KG1 (cell line): ENCODE measurements around the gene SMG9.
"Not testable (repeated sequence)": the region's sequence is repeated elsewhere in the genome, so short reads cannot be mapped to it uniquely, and the experiment has no call there.

Source experiments
- DNase-seq: peaks from one replicate; lab custom pipeline; 2025; lab: John Stamatoyannopoulos, UW

SMG9 gene

GRCh38 chr19:43779820-43780219 lies 25.1 kb upstream of the SMG9 start:
- DNase-seq, result peak; percentile 54

DNA sequence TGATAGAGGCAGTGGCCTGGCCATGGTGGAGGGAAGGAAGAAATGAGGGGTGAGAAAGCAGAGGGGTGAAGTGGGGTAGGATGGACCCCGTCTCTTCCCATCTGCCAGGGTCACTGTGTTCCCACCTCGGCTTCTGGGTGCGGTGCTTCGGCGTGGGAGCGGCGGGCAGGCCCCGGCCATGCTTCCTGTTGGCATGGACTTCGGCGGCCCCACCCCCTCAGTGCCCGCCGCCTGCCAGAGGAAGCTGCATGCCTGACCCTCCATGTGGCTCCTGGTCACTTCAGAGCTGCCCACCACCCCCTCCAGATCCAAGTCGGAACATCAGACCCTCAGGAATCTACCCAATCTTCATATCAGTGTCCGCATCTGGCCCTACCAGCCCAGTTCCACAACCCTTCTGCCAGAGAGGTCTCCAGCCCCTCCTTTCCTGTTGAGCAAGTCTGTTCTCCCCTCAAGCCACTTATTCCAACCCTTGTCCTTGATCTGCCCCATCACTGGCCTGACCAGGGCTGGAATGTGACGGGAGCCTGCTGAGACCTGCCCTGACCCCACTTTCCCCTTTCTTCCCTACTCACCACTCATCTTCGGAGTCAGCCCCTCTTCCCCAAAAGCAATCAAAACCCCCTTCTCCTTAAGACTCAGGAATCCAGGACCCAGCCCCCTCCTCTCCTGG lies 24.5 kb upstream of the SMG9 start:
- DNase-seq, result no peak

GRCh38 chr19:43778651-43779050 lies 23.9 kb upstream of the SMG9 start:
- DNase-seq, result no peak

- peak; percentile 97 for DNase-seq
Measured at GRCh38 chr19:43777163-43777695, 22.5 kb upstream of the SMG9 start.

DNA sequence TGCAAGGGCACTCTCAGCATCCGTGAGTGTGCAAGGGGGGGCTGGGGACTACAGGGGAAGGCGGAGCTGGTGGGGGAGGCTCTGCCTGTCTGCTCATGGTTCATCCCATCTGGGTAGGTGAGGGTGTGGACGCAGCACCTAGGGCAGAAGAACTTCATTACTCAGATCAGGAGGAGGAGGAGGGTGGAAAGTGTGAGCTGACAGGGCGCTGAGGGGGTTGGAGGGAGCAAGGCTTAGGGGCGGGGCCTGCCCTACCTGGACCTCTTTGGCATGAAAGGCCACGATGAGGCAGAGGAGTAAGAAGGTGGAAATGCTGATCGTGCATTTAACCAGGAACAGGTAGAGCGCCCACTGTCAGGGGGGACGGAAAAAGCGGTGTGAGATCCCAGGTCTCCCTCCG lies 21.5 kb upstream of the SMG9 start:
- no peak for DNase-seq

DNA sequence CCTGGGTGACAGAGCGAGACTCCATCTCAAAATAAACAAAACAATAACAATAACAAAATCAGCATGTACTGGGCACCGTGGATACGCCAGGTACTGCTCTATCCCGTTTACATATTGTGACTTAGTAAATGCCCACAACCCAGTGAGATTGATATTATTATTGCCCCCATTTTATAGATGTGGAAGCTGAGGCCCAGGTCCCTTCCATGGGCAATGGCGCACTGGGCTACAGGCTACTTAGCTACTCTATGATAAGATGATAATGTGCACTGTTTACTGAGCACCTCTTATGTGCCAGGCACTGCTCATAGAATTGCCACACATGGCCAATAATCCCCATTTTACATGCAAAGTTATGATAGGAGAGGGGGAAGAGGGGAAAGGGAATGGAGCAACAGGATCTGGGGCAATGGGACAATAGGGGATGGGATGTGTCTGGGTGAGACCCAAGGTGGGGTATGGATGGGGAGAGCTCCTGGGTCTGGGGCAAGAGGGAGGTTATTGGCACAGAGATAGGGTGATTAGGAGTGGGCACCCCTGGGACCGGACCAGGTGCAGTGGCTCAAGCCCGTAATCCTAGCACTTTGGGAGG lies 20.6 kb upstream of the SMG9 start:
- no peak for DNase-seq

- not testable (repeated sequence) for DNase-seq
Measured at GRCh38 chr19:43774940-43775258, 20.1 kb upstream of the SMG9 start.

DNA sequence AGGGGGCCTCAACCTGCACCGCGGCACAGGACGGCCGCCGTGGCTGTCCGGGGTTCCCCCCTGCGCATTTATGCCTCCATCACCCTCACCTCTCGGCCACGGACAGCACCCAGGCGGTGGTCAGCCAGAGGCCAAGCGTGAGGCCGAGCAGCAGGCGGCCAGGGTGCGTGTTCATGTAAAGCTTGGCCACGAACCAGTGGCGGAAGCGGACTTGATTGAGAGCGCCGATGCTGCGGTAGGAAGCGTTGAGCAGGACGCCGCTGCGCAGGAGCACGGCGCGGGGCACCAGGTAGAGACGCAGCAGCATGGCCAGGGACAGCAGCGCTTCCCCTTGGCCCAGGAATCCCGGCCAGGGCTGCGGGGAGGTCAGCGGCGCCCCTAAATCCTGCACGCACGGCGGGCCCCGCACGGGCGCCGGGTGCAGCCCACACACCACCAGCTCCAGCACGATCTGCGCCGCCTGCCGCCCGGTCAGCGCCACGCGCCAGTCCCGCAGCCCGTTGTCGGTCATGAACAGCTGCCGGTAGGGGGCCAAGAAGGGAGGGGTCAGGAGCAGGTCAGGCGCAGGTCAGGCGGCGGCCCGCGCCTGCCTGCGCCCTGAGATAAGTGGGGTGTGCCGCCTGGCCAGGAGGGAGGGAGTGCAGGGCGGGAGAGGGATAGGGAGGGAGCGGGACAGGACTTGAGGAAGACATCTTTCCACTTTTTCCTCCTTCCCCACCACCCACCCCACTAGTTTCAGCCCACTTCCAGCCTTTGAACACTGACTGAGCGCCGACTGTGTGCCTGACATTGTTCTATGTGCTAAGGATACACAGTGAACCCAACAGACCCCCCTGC lies 19.6 kb upstream of the SMG9 start:
- DNase-seq, result no peak

DNA sequence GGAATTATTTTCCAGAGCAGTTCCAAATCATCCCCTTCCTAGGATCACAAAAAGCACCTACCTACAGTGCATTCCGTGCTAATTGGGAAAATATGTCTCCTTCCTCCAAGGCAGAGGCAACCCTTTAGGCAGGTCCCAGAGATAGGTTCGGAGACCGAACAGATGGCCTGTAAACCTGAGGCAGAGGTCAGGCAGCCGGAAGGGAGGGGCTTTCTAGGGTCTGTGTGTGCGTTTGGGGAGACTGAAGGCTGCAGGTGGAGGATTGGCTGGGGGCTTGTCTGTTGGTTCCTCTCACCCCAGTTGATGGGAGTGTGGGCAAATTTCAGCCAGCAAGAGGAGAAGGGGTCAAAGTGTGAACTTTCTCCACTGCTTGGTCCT lies 19.0 kb upstream of the SMG9 start:
- no peak for DNase-seq

GRCh38 chr19:43769256-43769655 lies 14.5 kb upstream of the SMG9 start:
- no peak for DNase-seq

GRCh38 chr19:43768273-43769050 lies 13.7 kb upstream of the SMG9 start:
- DNase-seq, result no peak

GRCh38 chr19:43767818-43768217 lies 13.1 kb upstream of the SMG9 start:
- DNase-seq, result no peak

- no peak for DNase-seq
Measured at GRCh38 chr19:43767316-43767715, 12.6 kb upstream of the SMG9 start.

DNA sequence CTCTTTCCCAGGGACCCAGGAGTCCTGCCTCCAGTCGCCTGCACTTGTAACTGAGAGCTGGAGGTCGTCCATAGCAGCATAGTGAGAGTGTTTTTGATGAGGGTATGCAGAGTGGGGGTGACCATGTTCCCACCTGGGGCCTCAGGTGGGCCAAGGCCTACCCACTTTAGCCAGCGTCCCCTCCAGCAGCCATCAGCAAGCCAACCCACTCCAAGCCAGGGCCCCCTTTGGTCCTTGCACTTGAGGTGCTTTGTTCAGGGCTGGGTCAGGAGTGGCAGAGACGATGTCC lies 11.9 kb upstream of the SMG9 start:
- DNase-seq, result no peak

GRCh38 chr19:43765109-43765876 lies 10.5 kb upstream of the SMG9 start:
- no peak for DNase-seq

DNA sequence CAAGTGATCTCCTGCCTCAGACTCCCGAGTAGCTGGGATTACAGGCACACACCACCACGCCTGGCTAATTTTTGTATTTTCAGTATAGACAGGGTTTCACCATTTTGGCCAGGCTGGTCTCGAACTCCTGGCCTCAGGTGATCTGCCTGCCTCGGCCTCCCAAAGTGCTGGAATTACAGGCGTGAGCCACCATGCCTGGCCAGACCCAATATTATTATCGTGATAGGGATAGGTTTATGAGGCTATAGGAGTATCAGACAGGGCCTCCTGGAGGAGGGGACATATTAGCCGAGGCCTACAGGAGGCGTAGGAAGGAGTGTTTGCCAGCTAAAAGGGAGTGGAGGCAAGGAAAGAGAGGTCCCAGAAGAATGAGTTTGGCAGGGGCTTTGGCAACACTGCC lies 9.9 kb upstream of the SMG9 start:
- DNase-seq, result not testable (repeated sequence)

DNA sequence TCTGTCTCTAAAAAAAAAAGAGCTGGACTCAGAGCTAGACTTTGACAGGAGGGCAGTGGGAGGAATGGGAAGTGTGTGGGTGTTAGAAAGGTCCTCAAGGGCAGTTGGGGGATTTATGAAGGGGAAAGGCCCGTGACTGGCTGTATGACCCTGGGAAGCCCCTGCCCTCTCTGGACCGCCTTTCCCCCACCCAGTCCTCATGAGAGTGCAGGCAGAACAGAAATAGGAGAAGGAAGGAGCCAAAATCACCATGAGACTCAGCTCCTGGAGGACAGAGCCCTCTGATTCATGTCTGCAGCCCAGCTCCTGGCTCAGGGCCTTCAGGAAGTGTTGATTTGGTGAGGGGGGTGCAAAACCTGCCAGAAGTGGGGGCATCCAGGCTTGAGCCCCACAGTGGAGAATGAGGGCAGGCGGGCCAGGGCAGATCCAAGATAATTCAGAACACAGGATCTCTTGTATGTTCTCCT lies 8.7 kb upstream of the SMG9 start:
- DNase-seq, result no peak

GRCh38 chr19:43762814-43763213 lies 8.1 kb upstream of the SMG9 start:
- no peak for DNase-seq

GRCh38 chr19:43760941-43761340 lies 6.2 kb upstream of the SMG9 start:
- no peak for DNase-seq

GRCh38 chr19:43759515-43759914 lies 4.8 kb upstream of the SMG9 start:
- DNase-seq, result no peak

- peak; percentile 74 for DNase-seq
Measured at GRCh38 chr19:43755256-43755801, 567 bp upstream of the SMG9 start.

DNA sequence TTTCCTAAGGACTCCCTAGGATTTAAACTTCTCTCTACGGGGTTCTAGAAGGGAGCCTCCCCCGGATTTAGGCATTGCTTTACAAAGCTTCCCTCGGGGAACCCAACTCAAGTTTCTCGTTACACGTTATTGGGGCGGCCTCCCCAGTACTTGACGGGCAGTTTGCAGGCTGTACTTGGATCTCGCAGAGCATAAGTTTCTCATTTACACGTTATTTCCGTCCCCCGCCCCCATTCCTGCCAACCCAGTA lies 584 bp downstream of the SMG9 start:
- no peak for DNase-seq
